AG04450 (cell line): ENCODE measurements around the gene TANGO2. TPM values are rescaled to one million over a fixed set of nuclear protein-coding genes. Genes with fewer than 3 reads are reported as not detected.

ENCODE experiments used
- CTCF ChIA-PET: fragments of 300-600, 350-600 bp; formaldehyde crosslinking; extraction: SDS; loops from one replicate; lab custom pipeline; 2022; ENCODE audit warnings: antibody characterized with exemption, inconsistent platforms; lab: Charles Lee
- POLR2A ChIA-PET: fragments of 350-600 bp; formaldehyde crosslinking; extraction: SDS; loops from one replicate; lab custom pipeline; 2021; ENCODE audit warnings: antibody characterized with exemption, inconsistent platforms; lab: Yijun Ruan, JAX
- DNase-seq: peaks from one replicate; pipeline ENCODE4 v3.0.0-alpha.2; 2011; ENCODE audit warnings: low read depth, low spot score
- H3K27ac ChIP-seq: one replicate; pipeline ENCODE4 v1.5.1; 2012; ENCODE audit warnings: low read depth, low read length, control low read depth
- H3K27me3 ChIP-seq: one replicate; pipeline ENCODE4 v1.6.0; 2012; ENCODE audit warnings: low read length; ENCODE audit not compliant: control insufficient read depth, insufficient read depth
- H3K4me3 ChIP-seq: 2 replicates; pipeline ENCODE4 v1.5.1; 2011; ENCODE audit warnings: mild to moderate bottlenecking, low read depth, low read length, control low read depth
- H3K9me3 ChIP-seq: 2 replicates; pipeline ENCODE4 v1.5.1; 2012; ENCODE audit warnings: low read length; ENCODE audit not compliant: control insufficient read depth, insufficient read depth
- CTCF ChIP-seq: IDR thresholded peaks from 2 replicates; pipeline ENCODE4 v1.5.1; 2011; ENCODE audit warnings: low read depth, low read length, control low read depth, inconsistent platforms
- polyA plus RNA-seq: library from polyadenylated mRNA; depleted of rRNA; stranded (reverse); fragments of >200 nt; gene quantifications from 2 replicates; pipeline ENCODE4 v1.2.3, GENCODE V29; 2011

The TANGO2 gene
- polyA plus RNA-seq, 1 experiment: 21.3 TPM

GRCh38 chr22:20053407-20054033, 32.6 kb downstream of the TANGO2 start:
- DNase-seq: no peak
- ChIA-PET CTCF (no interaction called here), POLR2A (interaction anchor here (0.5 kb wide), 1 partner anchor 9 kb away, joined by 3 read pairs; no protein-coding TSS in a partner anchor)
- Histone ChIP-seq H3K27me3 (no peaks in the 10 kb centered on the region), H3K4me3 (no peak overlapping the region), H3K27ac (no peak overlapping the region), H3K9me3 (no peaks in the 10 kb centered on the region)
- no peak for TF ChIP-seq CTCF

GRCh38 chr22:20054034-20054427, 33.1 kb downstream of the TANGO2 start:
- Histone ChIP-seq H3K9me3 (no peaks in the 10 kb centered on the region), H3K27ac (no peak overlapping the region), H3K27me3 (no peaks in the 10 kb centered on the region), H3K4me3 (no peak overlapping the region)
- ChIA-PET POLR2A (interaction anchor here (0.5 to 0.6 kb wide), 2 partner anchors 8 to 17 kb away, joined by 3 to 6 read pairs; no protein-coding TSS in a partner anchor), CTCF (no interaction called here)
- DNase-seq: no peak
- no peak for TF ChIP-seq CTCF

- ChIA-PET CTCF (no interaction called here), POLR2A (interaction anchor here (0.6 kb wide), 1 partner anchor 17 kb away, joined by 6 read pairs; no protein-coding TSS in a partner anchor)
- no peak overlapping the region for H3K4me3 ChIP-seq
- no peak for DNase-seq
- H3K27ac ChIP-seq: no peak overlapping the region
- no peaks in the 10 kb centered on the region for H3K27me3 ChIP-seq
- TF ChIP-seq CTCF: no peak
- H3K9me3 ChIP-seq: no peaks in the 10 kb centered on the region
These were observed 33.6 kb downstream of the TANGO2 start for GRCh38 chr22:20054485-20054884.

GRCh38 chr22:20055144-20055543, 34.2 kb downstream of the TANGO2 start:
- POLR2A ChIA-PET: no interaction called here
- Histone ChIP-seq H3K27me3 (no peaks in the 10 kb centered on the region), H3K9me3 (no peaks in the 10 kb centered on the region), H3K27ac (no peak overlapping the region), H3K4me3 (no peak overlapping the region)
- TF ChIP-seq CTCF: no peak
- CTCF ChIA-PET: no interaction called here
- no peak for DNase-seq

GRCh38 chr22:20055654-20056053, 34.7 kb downstream of the TANGO2 start:
- TF ChIP-seq CTCF: no peak
- DNase-seq: no peak
- Histone ChIP-seq H3K4me3 (no peak overlapping the region), H3K27me3 (no peaks in the 10 kb centered on the region), H3K27ac (no peak overlapping the region), H3K9me3 (no peaks in the 10 kb centered on the region)
- CTCF ChIA-PET: no interaction called here
- POLR2A ChIA-PET: no interaction called here
